ENCODE results near the gene APBA1.

- TF ChIP-seq CTCF (IDR thresholded peaks at IDR 0.05; ENCODE audit: insufficient read depth, low read length) (no peak), GABPA (IDR thresholded peaks at IDR 0.05; ENCODE audit: low read depth) (no peak), POLR2AphosphoS5 (IDR thresholded peaks at IDR 0.05; ENCODE audit: low read depth) (no peak), REST (IDR thresholded peaks at IDR 0.05; ENCODE audit: insufficient replicate concordance, low read depth) (no peak)
These were observed 24.4 kb downstream of the APBA1 start for GRCh38 chr9:69647804-69648203.
